ENCODE measurements around the gene PCDHB8. TPM values are rescaled to one million over a fixed set of nuclear protein-coding genes. Genes with fewer than 3 reads are reported as not detected.
"Not testable (repeated sequence)": the region's sequence is repeated elsewhere in the genome, so short reads cannot be mapped to it uniquely, and the experiment has no call there.

The PCDHB8 gene
- total RNA-seq, 1 donor from 2014 or later, result 0.99 TPM

DNA sequence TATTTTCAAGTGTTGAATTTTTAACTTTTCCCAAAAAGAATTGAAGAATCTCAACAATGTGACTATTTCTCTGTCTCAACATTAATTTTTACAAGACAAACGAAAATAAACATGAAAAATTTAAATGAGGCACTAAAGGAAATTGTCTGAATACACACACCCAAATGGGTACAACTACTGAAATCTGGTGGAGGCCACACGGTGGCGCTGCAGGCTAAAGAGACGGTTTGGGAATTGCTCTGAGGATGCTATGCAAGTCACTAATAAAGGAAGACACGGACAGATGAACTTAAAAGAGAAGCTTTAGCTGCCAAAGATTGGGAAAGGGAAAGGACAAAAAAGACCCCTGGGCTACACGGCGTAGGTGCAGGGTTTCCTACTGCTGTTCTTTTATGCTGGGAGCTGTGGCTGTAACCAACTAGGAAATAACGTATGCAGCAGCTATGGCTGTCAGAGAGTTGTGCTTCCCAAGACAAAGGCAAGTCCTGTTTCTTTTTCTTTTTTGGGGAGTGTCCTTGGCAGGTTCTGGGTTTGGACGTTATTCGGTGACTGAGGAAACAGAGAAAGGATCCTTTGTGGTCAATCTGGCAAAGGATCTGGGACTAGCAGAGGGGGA, 14.6 kb downstream of the PCDHB8 start, which contains the start of gene PCDHB10:
TSS of gene PCDHB10 (plus strand) at position 244 of the 616 bp plus-strand sequence. CDS start at position 444, 200 bp downstream.
- no peak within 1 kb of the TSS for H3K27ac Mint-ChIP-seq
- no peak for DNase-seq (ENCODE audit: extremely low spot score, unreplicated experiment)
- TF ChIP-seq, protein P1, sequence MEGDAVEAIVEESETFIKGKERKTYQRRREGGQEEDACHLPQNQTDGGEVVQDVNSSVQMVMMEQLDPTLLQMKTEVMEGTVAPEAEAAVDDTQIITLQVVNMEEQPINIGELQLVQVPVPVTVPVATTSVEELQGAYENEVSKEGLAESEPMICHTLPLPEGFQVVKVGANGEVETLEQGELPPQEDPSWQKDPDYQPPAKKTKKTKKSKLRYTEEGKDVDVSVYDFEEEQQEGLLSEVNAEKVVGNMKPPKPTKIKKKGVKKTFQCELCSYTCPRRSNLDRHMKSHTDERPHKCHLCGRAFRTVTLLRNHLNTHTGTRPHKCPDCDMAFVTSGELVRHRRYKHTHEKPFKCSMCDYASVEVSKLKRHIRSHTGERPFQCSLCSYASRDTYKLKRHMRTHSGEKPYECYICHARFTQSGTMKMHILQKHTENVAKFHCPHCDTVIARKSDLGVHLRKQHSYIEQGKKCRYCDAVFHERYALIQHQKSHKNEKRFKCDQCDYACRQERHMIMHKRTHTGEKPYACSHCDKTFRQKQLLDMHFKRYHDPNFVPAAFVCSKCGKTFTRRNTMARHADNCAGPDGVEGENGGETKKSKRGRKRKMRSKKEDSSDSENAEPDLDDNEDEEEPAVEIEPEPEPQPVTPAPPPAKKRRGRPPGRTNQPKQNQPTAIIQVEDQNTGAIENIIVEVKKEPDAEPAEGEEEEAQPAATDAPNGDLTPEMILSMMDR (conservative IDR thresholded peaks at IDR 0.05), result peak; percentile 71
- peak within 1 kb of the TSS; percentile 80 for H3K4me3 Mint-ChIP-seq
- peaks cover 8% of the 10 kb centered on the region for H3K9me3 Mint-ChIP-seq
- H3K36me3 Mint-ChIP-seq, result peaks cover 4% of the 10 kb centered on the region
- H3K27me3 Mint-ChIP-seq, result no peaks in the 10 kb centered on the region
- H3K4me1 Mint-ChIP-seq (ENCODE audit: unreplicated experiment), result no peaks in the 10 kb centered on the region

DNA sequence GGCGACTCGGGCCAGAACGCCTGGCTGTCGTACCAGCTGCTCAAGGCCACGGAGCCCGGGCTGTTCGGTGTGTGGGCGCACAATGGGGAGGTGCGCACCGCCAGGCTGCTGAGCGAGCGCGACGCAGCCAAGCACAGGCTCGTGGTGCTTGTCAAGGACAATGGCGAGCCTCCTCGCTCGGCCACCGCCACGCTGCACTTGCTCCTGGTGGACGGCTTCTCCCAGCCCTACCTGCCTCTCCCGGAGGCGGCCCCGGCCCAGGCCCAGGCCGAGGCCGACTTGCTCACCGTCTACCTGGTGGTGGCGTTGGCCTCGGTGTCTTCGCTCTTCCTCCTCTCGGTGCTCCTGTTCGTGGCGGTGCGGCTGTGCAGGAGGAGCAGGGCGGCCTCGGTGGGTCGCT, 16.7 kb downstream of the PCDHB8 start:
- H3K27me3 Mint-ChIP-seq; H3K9me3 Mint-ChIP-seq; DNase-seq (ENCODE audit: extremely low spot score, unreplicated experiment); H3K27ac Mint-ChIP-seq; H3K4me1 Mint-ChIP-seq (ENCODE audit: unreplicated experiment); H3K36me3 Mint-ChIP-seq; H3K4me3 Mint-ChIP-seq: not testable (repeated sequence)

DNA sequence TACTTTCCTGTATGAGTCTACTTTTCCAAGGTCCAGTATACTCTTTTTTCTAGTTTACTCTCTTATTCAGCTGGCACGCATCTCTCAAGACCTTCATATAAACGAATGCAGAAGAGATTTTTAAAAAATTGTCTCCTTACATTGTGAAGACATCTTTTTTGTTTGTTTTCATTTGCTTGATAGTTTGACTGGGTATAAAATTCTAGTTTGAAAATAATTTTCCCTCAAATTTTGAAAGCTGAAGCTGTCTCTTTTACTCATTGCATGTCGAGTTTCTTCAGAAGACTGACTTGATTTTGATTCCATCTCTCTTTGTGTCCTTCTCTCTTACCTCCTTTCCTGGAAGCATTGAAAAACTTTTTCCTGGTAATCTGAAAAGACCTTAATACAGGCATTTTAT, 18.8 kb downstream of the PCDHB8 start:
- Mint-ChIP-seq H3K36me3 (peaks cover 4% of the 10 kb centered on the region), H3K27me3 (no peaks in the 10 kb centered on the region), H3K9me3 (peaks cover 4% of the 10 kb centered on the region)

DNA sequence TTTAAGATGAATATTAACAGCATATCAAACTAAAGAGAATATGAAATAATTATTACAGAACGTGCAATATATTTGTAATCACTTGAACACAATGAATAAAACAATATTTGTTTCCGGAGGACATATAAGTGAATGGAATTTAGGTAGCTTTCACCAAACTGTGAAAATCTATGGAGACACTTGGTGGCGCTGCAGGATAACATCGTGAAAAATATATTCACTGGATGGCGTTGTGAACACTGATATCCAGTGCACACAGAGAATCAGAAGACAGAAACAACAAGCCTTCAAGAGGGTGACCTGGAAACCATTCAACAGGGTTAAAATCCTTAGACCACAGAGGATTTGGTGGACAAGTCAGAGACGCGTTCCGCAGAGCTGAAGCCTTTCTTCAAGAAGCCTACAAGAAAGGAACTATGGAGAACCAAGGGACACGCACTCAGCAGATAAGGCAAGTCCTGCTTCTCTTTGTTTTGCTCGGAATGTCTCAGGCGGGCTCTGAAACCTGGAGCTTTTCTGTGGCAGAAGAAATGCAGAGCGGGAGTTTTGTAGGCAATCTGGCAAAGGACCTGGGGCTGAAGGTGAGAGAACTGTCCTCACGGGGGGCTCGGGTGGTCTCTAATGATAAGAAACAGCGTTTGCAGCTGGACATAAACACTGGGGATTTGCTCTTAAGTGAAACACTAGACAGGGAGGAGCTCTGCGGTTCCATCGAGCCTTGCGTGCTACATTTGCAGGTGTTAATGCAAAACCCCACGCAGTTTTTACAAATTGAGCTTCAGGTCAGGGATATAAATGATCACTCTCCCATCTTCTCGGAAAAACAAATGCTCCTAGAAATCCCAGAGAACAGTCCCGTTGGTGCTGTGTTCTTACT, 22.0 kb downstream of the PCDHB8 start, which contains the start of gene PCDHB11:
TSS of gene PCDHB11 (plus strand) at position 269 of the 877 bp plus-strand sequence. CDS start at position 417, 148 bp downstream.
- Mint-ChIP-seq H3K27me3 (no peaks in the 10 kb centered on the region), H3K36me3 (peaks cover 4% of the 10 kb centered on the region), H3K9me3 (no peaks in the 10 kb centered on the region), H3K4me1 (ENCODE audit: unreplicated experiment) (no peaks in the 10 kb centered on the region), H3K4me3 (peak within 1 kb of the TSS; percentile 74), H3K27ac (no peak within 1 kb of the TSS)
- DNase-seq (ENCODE audit: extremely low spot score, unreplicated experiment), result no peak
- TF ChIP-seq, protein P1 (conservative IDR thresholded peaks at IDR 0.05), result peak; percentile 53

More for the DNA sequence above, 18.8 kb downstream of the PCDHB8 start:
- Mint-ChIP-seq H3K4me3 (no peak overlapping the region), H3K4me1 (ENCODE audit: unreplicated experiment) (no peaks in the 10 kb centered on the region), H3K27ac (no peak overlapping the region)
- DNase-seq (ENCODE audit: extremely low spot score, unreplicated experiment), result no peak
- TF ChIP-seq, protein P1 (conservative IDR thresholded peaks at IDR 0.05), result no peak

DNA sequence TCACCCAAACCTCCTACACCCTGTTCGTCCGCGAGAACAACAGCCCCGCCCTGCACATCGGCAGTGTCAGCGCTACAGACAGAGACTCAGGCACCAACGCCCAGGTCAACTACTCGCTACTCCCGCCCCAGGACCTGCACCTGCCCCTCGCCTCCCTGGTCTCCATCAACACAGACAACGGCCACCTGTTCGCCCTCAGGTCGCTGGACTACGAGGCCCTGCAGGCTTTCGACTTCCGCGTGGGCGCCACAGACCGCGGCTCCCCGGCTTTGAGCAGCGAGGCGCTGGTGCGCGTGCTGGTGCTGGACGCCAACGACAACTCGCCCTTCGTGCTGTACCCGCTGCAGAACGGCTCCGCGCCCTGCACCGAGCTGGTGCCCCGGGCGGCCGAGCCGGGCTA, 23.5 kb downstream of the PCDHB8 start:
- H3K27ac Mint-ChIP-seq; H3K27me3 Mint-ChIP-seq; H3K36me3 Mint-ChIP-seq; H3K9me3 Mint-ChIP-seq; H3K4me3 Mint-ChIP-seq; DNase-seq (ENCODE audit: extremely low spot score, unreplicated experiment); H3K4me1 Mint-ChIP-seq (ENCODE audit: unreplicated experiment): not testable (repeated sequence)

DNA sequence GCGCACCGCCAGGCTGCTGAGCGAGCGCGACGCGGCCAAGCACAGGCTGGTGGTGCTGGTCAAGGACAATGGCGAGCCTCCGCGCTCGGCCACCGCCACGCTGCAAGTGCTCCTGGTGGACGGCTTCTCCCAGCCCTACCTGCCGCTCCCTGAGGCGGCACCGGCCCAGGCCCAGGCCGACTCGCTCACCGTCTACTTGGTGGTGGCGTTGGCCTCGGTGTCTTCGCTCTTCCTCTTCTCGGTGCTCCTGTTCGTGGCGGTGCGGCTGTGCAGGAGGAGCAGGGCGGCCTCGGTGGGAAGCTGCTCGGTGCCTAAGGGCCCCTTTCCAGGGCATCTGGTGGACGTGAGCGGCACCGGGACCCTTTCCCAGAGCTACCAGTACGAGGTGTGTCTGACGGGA, 24.1 kb downstream of the PCDHB8 start:
- H3K4me3 Mint-ChIP-seq; H3K4me1 Mint-ChIP-seq (ENCODE audit: unreplicated experiment); H3K9me3 Mint-ChIP-seq: not testable (repeated sequence)

DNA sequence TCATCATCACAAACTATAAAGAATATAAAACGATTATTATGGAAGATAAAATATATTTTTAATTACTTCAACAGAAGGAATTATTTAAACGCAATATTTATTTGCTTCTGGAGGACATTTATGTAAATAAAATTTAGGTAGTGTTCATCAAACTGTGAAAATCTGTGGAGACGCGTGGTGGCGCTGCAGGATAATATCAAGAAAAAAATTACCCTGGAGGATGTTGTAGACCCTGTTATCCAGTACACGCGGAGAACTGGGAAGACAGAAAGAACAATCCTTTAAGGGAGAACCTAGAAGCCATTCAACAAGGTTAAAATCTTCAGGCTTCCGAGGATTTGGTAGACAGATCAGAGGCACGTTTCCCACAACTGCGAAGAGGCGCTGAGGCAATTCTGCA, 30.9 kb downstream of the PCDHB8 start, which contains the start of gene PCDHB12:
TSS of gene PCDHB12 (plus strand) at position 242 of the 400 bp plus-strand sequence. CDS start 189 bp downstream, outside the sequence.
- Mint-ChIP-seq H3K36me3 (no peaks in the 10 kb centered on the region), H3K4me1 (ENCODE audit: unreplicated experiment) (no peaks in the 10 kb centered on the region), H3K9me3 (peaks cover under 1% of the 10 kb centered on the region), H3K27me3 (no peaks in the 10 kb centered on the region), H3K4me3 (peak within 1 kb of the TSS; percentile 80), H3K27ac (no peak within 1 kb of the TSS)
- TF ChIP-seq, protein P1 (conservative IDR thresholded peaks at IDR 0.05), result peak; percentile 45
- no peak for DNase-seq (ENCODE audit: extremely low spot score, unreplicated experiment)

More for the DNA sequence above, 24.1 kb downstream of the PCDHB8 start:
- not testable (repeated sequence) for H3K27me3 Mint-ChIP-seq; H3K27ac Mint-ChIP-seq; H3K36me3 Mint-ChIP-seq; DNase-seq (ENCODE audit: extremely low spot score, unreplicated experiment)

DNA sequence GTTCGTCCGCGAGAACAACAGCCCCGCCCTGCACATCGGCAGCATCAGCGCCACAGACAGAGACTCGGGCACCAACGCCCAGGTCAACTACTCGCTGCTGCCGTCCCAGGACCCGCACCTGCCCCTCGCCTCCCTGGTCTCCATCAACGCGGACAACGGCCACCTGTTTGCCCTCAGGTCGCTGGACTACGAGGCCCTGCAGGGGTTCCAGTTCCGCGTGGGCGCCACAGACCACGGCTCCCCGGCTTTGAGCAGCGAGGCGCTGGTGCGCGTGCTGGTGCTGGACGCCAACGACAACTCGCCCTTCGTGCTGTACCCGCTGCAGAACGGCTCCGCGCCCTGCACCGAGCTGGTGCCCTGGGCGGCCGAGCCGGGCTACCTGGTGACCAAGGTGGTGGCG, 32.7 kb downstream of the PCDHB8 start:
- not testable (repeated sequence) for H3K9me3 Mint-ChIP-seq; H3K27me3 Mint-ChIP-seq; H3K4me3 Mint-ChIP-seq; DNase-seq (ENCODE audit: extremely low spot score, unreplicated experiment); H3K4me1 Mint-ChIP-seq (ENCODE audit: unreplicated experiment); H3K27ac Mint-ChIP-seq; H3K36me3 Mint-ChIP-seq

DNA sequence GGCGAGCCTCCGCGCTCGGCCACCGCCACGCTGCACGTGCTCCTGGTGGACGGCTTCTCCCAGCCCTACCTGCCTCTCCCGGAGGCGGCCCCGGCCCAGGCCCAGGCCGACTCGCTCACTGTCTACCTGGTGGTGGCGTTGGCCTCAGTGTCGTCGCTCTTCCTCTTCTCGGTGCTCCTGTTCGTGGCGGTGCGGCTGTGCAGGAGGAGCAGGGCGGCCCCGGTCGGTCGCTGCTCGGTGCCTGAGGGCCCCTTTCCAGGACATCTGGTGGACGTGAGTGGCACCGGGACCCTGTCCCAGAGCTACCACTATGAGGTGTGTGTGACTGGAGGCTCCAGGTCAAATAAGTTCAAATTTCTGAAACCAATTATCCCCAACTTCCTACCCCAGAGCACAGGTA, 33.3 kb downstream of the PCDHB8 start:
- H3K27ac Mint-ChIP-seq; H3K36me3 Mint-ChIP-seq; H3K4me1 Mint-ChIP-seq (ENCODE audit: unreplicated experiment); H3K4me3 Mint-ChIP-seq; H3K9me3 Mint-ChIP-seq; H3K27me3 Mint-ChIP-seq; DNase-seq (ENCODE audit: extremely low spot score, unreplicated experiment): not testable (repeated sequence)
